AG09309 (cell line): ENCODE results near the gene PPP1R27.

ENCODE experiments used
- DNase-seq: peaks from one replicate; pipeline ENCODE4 v3.0.0-alpha.2; 2010; ENCODE audit warnings: low read depth
- H3K4me3 ChIP-seq: 2 replicates; pipeline ENCODE4 v1.5.1; 2011; ENCODE audit warnings: mild to moderate bottlenecking, low read depth, low read length, moderate library complexity; ENCODE audit not compliant: control insufficient read depth
- CTCF ChIP-seq: IDR thresholded peaks from 2 replicates; pipeline ENCODE4 v1.5.1; 2011; ENCODE audit warnings: mild to moderate bottlenecking, low read depth, low read length, inconsistent platforms; ENCODE audit not compliant: insufficient read depth, control insufficient read depth; ENCODE audit errors: missing control alignments

Gene PPP1R27

GRCh38 chr17:81813861-81814683, 20.8 kb downstream of the PPP1R27 start:
- DNase-seq, result no peak
- no peak overlapping the region for H3K4me3 ChIP-seq
- TF ChIP-seq CTCF, result no peak

- no peak overlapping the region for H3K4me3 ChIP-seq
- DNase-seq, result no peak
- TF ChIP-seq CTCF, result no peak
Measured at GRCh38 chr17:81813371-81813684, 21.5 kb downstream of the PPP1R27 start.

GRCh38 chr17:81812571-81813370, 22.1 kb downstream of the PPP1R27 start:
- H3K4me3 ChIP-seq, result no peak overlapping the region
- no peak for DNase-seq
- no peak for TF ChIP-seq CTCF

- no peak overlapping the region for H3K4me3 ChIP-seq
- no peak for DNase-seq
- TF ChIP-seq CTCF, result no peak
Measured at GRCh38 chr17:81811705-81812570, 22.9 kb downstream of the PPP1R27 start.

- no peak for DNase-seq
- TF ChIP-seq CTCF, result no peak
- H3K4me3 ChIP-seq, result no peak overlapping the region
Measured at GRCh38 chr17:81810892-81811704, 23.8 kb downstream of the PPP1R27 start.
